ENCODE measurements around the gene PLXND1. TPM values are rescaled to one million over a fixed set of nuclear protein-coding genes. Genes with fewer than 3 reads are reported as not detected.

Gene PLXND1
- total RNA-seq, 2 donors from 2014 or later = 73.1 to 83.2 TPM

DNA sequence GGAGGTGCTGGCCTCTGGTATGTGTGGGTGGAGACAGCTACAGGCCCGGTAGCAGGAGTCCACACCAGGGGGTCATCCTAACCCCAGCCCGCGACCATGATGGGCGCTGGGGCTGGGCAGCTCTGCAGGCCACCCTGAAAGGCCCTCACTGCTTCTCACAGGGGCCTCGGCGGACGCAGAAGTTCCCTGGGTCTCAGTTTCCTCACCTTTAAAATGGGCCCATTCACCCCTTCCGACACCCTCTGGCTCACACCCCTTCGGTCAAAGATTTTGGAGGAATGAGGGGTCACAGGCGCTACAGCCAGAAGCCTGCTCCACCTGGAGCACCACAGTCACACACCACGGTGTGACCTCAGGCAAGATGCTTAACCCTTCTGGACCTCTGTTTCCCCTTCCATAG is 8.0 kb downstream of the PLXND1 start:
- 90 to 94% methylated on average over 7 to 11 of the region's 11 CpGs for WGBS, 2 experiments (ENCODE audit: insufficient coverage in 1 of 2, insufficient read length in 1 of 2)
- peak overlapping the region; percentile 39 for H3K27ac Mint-ChIP-seq
- no peak for DNase-seq
- TF ChIP-seq, protein P1, sequence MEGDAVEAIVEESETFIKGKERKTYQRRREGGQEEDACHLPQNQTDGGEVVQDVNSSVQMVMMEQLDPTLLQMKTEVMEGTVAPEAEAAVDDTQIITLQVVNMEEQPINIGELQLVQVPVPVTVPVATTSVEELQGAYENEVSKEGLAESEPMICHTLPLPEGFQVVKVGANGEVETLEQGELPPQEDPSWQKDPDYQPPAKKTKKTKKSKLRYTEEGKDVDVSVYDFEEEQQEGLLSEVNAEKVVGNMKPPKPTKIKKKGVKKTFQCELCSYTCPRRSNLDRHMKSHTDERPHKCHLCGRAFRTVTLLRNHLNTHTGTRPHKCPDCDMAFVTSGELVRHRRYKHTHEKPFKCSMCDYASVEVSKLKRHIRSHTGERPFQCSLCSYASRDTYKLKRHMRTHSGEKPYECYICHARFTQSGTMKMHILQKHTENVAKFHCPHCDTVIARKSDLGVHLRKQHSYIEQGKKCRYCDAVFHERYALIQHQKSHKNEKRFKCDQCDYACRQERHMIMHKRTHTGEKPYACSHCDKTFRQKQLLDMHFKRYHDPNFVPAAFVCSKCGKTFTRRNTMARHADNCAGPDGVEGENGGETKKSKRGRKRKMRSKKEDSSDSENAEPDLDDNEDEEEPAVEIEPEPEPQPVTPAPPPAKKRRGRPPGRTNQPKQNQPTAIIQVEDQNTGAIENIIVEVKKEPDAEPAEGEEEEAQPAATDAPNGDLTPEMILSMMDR (conservative IDR thresholded peaks at IDR 0.05) = no peak
- Histone ChIP-seq H3K36me3 (ENCODE audit: control insufficient read depth, insufficient read depth, low read length) (no peaks in the 10 kb centered on the region), H3K9ac (ENCODE audit: extremely low read depth, low read length, poor library complexity, severe bottlenecking) (no peak overlapping the region), H3K4me1 (ENCODE audit: control insufficient read depth, insufficient read depth, low read length) (peaks cover 33% of the 10 kb centered on the region), H3K27ac (ENCODE audit: low read depth, low read length) (no peak overlapping the region), H3K27me3 (ENCODE audit: control insufficient read depth, insufficient read depth, low read length, poor library complexity, severe bottlenecking) (no peaks in the 10 kb centered on the region), H3K4me3 (ENCODE audit: low read length) (no peak overlapping the region), H3K9me3 (ENCODE audit: control insufficient read depth, low read length) (no peaks in the 10 kb centered on the region)
- no peak overlapping the region for H3K4me3 Mint-ChIP-seq
- H3K27me3 Mint-ChIP-seq (ENCODE audit: insufficient read depth) = no peaks in the 10 kb centered on the region
- peaks cover 3% of the 10 kb centered on the region for H3K36me3 Mint-ChIP-seq (ENCODE audit: low read depth)
- H3K4me1 Mint-ChIP-seq = peaks cover 57% of the 10 kb centered on the region
- H3K9me3 Mint-ChIP-seq = no peaks in the 10 kb centered on the region

DNA sequence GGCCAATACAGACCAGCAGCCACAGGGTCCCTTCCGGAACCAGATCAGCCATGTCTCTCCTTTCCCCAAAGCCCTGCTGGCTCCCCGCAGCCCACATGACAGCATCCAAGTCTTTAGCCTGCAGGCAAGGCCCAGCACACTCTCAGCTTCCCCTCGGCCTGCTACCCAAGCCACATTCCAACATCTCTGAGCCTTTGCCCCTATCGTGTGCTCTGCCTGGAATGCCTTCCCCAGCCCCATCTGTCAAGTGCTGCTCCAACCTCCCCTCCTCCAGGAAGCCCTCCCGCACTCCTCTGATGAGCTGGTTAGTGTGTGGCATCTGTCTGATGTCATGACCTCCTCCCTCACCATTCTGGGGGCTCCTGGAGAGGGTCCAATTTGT is 8.5 kb downstream of the PLXND1 start:
- DNase-seq = peak; percentile 77
- Histone ChIP-seq H3K4me1 (ENCODE audit: control insufficient read depth, insufficient read depth, low read length) (peaks cover 29% of the 10 kb centered on the region), H3K4me3 (ENCODE audit: low read length) (no peak overlapping the region), H3K9me3 (ENCODE audit: control insufficient read depth, low read length) (no peaks in the 10 kb centered on the region), H3K36me3 (ENCODE audit: control insufficient read depth, insufficient read depth, low read length) (no peaks in the 10 kb centered on the region), H3K27me3 (ENCODE audit: control insufficient read depth, insufficient read depth, low read length, poor library complexity, severe bottlenecking) (no peaks in the 10 kb centered on the region), H3K9ac (ENCODE audit: extremely low read depth, low read length, poor library complexity, severe bottlenecking) (no peak overlapping the region), H3K27ac (ENCODE audit: low read depth, low read length) (peak overlapping the region; percentile 51)
- Mint-ChIP-seq H3K4me1 (peaks cover 57% of the 10 kb centered on the region), H3K9me3 (no peaks in the 10 kb centered on the region), H3K36me3 (ENCODE audit: low read depth) (peaks cover 3% of the 10 kb centered on the region), H3K27me3 (ENCODE audit: insufficient read depth) (no peaks in the 10 kb centered on the region), H3K27ac (no peak overlapping the region), H3K4me3 (no peak overlapping the region)
- TF ChIP-seq, protein P1 (conservative IDR thresholded peaks at IDR 0.05) = no peak
- WGBS, 2 experiments (ENCODE audit: insufficient coverage in 1 of 2, insufficient read length in 1 of 2) = 40 to 68% methylated on average over 4 to 5 of the region's 5 CpGs

DNA sequence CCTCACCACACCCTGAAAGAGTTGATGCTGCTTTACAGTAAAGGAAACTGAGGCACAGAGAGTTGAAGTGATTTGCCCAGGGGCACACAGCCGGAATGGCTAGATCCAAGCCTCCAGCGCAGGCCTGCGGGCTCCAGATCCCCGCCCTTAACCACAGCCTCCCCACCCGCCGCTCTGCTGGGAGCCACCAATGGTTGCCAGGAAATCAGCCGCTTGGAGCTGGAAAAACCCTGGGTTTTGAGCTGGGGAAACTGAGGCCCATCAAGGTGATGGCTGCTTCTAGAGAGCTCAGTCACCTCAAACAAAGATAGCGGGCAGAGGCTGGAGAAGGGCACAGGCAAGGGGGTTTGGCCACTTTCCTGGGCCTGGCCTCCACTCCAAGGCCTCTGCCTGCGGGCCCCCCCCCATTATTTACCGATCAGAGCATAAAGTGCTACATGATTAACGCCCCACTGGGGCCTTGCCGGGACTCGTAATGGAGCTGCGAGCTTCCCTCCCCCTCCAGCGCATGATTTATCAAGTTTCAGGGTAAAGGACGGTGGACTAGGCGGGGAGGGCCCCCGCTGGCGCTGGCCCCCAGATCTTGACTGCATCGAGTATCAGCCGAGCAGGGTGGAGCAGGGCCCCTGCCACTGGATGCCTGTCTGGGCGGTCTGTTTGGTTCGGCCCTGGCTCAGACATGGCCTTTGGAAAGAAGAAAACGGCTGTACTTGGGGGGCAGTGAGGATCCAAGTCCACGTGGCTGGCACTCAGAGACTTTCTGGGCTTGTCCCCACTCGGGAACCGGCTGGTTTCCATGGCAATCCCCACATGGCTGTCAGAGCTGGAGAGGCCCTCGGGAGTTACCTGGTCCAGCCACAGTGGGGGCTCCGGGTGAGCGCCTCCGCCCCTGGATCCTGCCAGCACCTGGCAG is 9.1 kb downstream of the PLXND1 start:
- TF ChIP-seq, protein P1 (conservative IDR thresholded peaks at IDR 0.05) = no peak
- H3K4me1 Mint-ChIP-seq = peaks cover 55% of the 10 kb centered on the region
- Histone ChIP-seq H3K4me1 (ENCODE audit: control insufficient read depth, insufficient read depth, low read length) (peaks cover 31% of the 10 kb centered on the region), H3K9ac (ENCODE audit: extremely low read depth, low read length, poor library complexity, severe bottlenecking) (no peak overlapping the region), H3K27ac (ENCODE audit: low read depth, low read length) (peak overlapping the region; percentile 51), H3K4me3 (ENCODE audit: low read length) (no peak overlapping the region), H3K36me3 (ENCODE audit: control insufficient read depth, insufficient read depth, low read length) (no peaks in the 10 kb centered on the region), H3K9me3 (ENCODE audit: control insufficient read depth, low read length) (no peaks in the 10 kb centered on the region), H3K27me3 (ENCODE audit: control insufficient read depth, insufficient read depth, low read length, poor library complexity, severe bottlenecking) (no peaks in the 10 kb centered on the region)
- DNase-seq = no peak
- H3K27ac Mint-ChIP-seq = no peak overlapping the region
- H3K4me3 Mint-ChIP-seq = no peak overlapping the region
- 75 to 79% methylated on average over 28 to 31 of the region's 31 CpGs for WGBS, 2 experiments (ENCODE audit: insufficient coverage in 1 of 2, insufficient read length in 1 of 2)
- H3K36me3 Mint-ChIP-seq (ENCODE audit: low read depth) = peaks cover 3% of the 10 kb centered on the region
- H3K27me3 Mint-ChIP-seq (ENCODE audit: insufficient read depth) = no peaks in the 10 kb centered on the region
- H3K9me3 Mint-ChIP-seq = no peaks in the 10 kb centered on the region
